ENCODE data around the gene GGCX. TPM values are rescaled to one million over a fixed set of nuclear protein-coding genes. Genes with fewer than 3 reads are reported as not detected.
A peak's percentile ranks its signal among the peaks of the same experiment; 100 is the strongest.

Gene GGCX
- total and polyA plus RNA-seq, 2 donors (not counting 3 experiments of a cell fraction or from before 2014, with no cell fraction given) = 48.0 to 62.7 TPM

GRCh38 chr2:85537600-85538506 is 23.4 kb downstream of the GGCX start:
- Histone ChIP-seq H3K79me2 (ENCODE audit: control insufficient read depth, insufficient read depth, low read length) (peaks cover 46% of the 10 kb centered on the region), H3K27ac (ENCODE audit: insufficient read depth, low read depth, low read length) (peak overlapping the region; percentile 94), H3K4me2 (ENCODE audit: insufficient read depth, low read length) (peak overlapping the region; percentile 92), H3K9me3 (replicated peaks; ENCODE audit: control insufficient read depth, insufficient read depth, low read length) (no peaks in the 10 kb centered on the region), H3K4me1 (ENCODE audit: control insufficient read depth, extremely low read depth, insufficient read depth, low read length) (peaks cover 42% of the 10 kb centered on the region), H3K9me1 (replicated peaks; ENCODE audit: control insufficient read depth, extremely low read depth, insufficient read depth, low read length) (no peaks in the 10 kb centered on the region), H4K20me1 (replicated peaks; ENCODE audit: control insufficient read depth, extremely low read depth, insufficient read depth, low read length) (peaks cover 4% of the 10 kb centered on the region), H2AFZ (ENCODE audit: low read depth, low read length) (peak overlapping the region; percentile 77), H3K4me3 (replicated peaks in 1 of 3; ENCODE audit: insufficient read depth in 1 of 3, low read depth in 1 of 3, low read length in 3 of 3) (peak overlapping the region; percentile 31 to 84 (median 73)), H3K36me3 (ENCODE audit: control insufficient read depth in 2 of 2, extremely low read depth in 1 of 2, insufficient read depth in 2 of 2, low read length in 2 of 2) (peaks cover 14 to 19% of the 10 kb centered on the region in 2 experiments), H3K9ac (replicated peaks; ENCODE audit: extremely low read depth, insufficient read depth, low read length) (peak overlapping the region; percentile 100), H3K27me3 (ENCODE audit: control insufficient read depth in 2 of 2, insufficient read depth in 2 of 2, low read length in 2 of 2) (no peaks in the 10 kb centered on the region)
- ChIA-PET POLR2A (interaction anchor here (0.7 to 4.5 kb wide), 20 partner anchors 9 to 210 kb away, joined by 3 to 73 read pairs (median 8); partner anchors contain the start of genes ELMOD3, RETSAT, SH2D6 and TGOLN2), CTCF (interaction anchor here (0.8 to 5.1 kb wide), 18 partner anchors 9 to 118 kb away, joined by 3 to 63 read pairs (median 5); partner anchors contain the start of genes SH2D6 and TMEM150A)
- TF ChIP-seq POLR2AphosphoS5 (IDR thresholded peaks at IDR 0.05; ENCODE audit: insufficient read depth, low read depth, low read length) (peak; percentile 37), CTCF (IDR thresholded peaks at IDR 0.05; ENCODE audit: extremely low read depth in 1 of 2, insufficient read depth in 1 of 2, low read depth in 1 of 2, low read length in 2 of 2) (no peak), MAX (IDR thresholded peaks at IDR 0.05; ENCODE audit: insufficient read depth, insufficient read length) (no peak), JUN (IDR thresholded peaks at IDR 0.05; ENCODE audit: borderline replicate concordance, insufficient read depth, insufficient read length, low read depth) (no peak)
- peak; percentile 78 for FAIRE-seq
- intact Hi-C loops (cut with micrococcal nuclease) (loop anchor here (1.0 to 5.0 kb wide), 5 partner anchors 33 to 234 kb away; partner anchors contain the start of gene TGOLN2), dilution Hi-C loops (cut with MboI; ENCODE audit: extremely low pct_ligation_motif_present, low sequenced_read_pairs) (no loop called here)
- peak; percentile 68 for DNase-seq (ENCODE audit: low read depth, low spot score)
- TSS peak; percentile 88 for BruUV-seq (replicated peaks)
